Midbrain (tissue), 1 donor: ENCODE measurements around the gene GRAMD4.
A peak's percentile ranks its signal among the peaks of the same experiment; 100 is the strongest.
"Not testable (repeated sequence)": the region's sequence is repeated elsewhere in the genome, so short reads cannot be mapped to it uniquely, and the experiment has no call there.

ENCODE experiments used
- DNase-seq: peaks from one replicate; lab custom pipeline; 2025; lab: John Stamatoyannopoulos, UW

GRAMD4 gene

DNA sequence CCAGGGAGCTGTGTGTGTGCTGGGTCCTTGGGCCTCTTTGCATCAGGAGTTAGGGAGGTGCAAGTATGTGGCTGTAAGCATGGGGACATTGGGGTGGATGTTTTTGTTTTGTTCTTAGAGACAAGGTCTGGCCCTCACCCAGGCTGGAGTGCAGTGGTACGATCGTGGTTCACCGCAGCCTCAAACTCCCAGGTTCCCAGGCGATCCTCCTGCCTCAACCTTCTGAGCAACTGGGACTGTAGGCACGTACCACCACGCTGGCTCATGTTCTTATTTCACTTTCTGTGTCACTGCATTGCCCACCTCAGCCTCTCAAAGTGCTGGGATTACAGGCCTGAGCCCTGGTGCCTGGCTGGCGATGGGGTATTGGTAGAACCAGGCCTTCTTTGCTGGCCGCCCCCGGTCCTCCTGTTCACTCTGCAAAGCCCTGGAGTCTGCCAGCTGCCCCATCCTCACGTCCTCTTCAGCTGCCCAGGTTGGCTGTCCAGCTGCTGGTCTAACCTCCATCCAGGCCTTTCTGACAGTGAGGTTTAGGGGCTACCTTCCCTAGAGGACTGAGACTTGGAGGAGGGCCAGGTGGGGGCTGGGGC, 851 bp upstream of the GRAMD4 start:
- DNase-seq, result no peak

DNA sequence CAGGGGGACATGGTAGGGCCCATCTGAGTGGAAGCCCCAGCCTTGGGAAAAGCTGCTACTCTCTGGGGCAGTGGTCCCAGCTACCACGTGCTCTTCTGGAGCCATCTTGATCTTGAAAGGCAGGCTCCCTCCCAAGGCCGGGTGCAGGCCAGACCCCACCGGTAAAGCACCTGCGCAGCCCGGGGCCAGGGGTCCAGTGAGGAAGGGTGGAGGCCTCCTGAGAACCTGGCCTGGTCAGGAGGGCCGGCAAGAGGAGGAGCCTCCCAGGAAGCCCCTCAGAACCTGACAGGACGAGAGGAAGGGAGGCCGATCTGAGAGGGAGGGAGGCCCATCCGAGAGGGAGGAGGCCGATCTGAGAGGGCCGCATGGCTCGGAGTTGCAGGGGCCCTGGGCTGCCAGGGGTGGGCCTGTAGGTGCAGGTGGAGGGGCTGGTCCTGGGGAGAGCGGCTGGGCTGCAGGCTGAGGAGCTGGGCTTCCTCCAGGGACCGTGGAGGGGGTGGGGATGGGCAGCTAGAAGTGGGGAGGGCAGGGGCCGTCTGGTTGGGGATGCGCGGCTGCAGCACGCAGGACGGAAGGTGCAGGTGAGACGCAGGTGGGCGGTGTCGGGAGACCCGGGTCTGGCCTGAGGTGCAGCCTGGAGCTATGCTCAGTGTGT, 529 bp downstream of the GRAMD4 start:
- no peak for DNase-seq

- DNase-seq, result not testable (repeated sequence)
Measured at GRCh38 chr22:46621243-46621930, 1.2 kb downstream of the GRAMD4 start.

- peak; percentile 66 for DNase-seq
Measured at GRCh38 chr22:46622081-46622521, 1.9 kb downstream of the GRAMD4 start.

DNA sequence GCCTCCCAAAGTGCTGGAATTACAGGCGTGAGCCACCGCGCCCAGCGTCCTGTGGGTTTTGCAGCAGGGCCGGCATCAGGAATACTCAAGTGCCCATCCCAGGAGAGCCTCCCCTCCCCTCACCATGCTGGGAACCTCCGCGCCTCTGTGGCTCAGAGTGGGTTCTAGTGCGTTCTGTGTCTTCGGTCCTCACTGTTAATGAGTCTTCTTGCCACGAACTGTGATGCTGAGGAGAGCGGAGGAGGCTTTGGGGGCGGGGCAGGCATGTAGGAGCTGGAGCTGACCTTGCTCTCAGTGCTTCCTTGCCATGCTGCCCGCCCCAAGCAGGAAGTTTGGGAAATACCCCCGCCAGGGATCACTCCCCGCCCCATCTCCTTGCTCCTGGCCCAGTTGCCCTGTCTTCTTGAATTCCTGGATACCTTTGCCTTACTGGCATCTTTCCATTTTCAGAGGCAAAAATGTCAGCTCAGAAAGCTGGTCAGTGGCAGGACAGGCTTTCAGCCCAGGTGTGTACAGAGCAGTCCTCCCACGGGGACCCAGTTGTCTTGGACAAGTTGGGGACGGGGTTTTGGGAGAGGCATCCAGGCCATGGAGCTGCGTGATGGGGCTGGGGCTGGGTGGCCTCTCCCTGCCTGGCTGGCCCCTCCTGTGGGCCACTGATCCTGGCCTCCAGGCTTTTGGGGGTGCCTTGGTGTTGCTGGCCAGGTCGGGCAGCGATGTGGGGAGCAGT, 5.1 kb downstream of the GRAMD4 start:
- no peak for DNase-seq

DNA sequence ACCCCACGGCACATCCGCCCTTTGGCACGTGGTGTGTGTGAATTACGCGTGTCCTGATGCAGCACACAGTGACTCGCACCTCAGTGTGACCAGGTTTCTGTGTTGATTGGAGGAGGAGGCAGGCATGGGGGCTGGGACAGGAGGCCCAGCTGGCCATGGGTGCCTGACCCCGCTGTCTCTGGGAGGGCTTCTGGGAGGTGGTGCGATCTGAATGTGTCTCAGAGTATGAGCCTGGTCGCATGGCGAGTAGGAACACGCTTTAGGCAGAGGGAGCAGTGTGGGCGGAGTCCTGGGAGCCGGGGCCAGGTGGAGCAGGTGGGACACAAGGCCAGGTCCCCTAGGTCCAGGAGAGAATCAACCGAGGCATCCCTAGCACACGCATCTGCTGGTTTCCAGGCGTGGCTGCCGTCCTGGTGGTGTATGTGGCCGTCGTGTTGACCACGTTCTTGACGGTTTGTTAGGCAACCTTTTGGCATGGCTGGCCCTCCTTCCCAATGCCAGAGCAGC, 5.7 kb downstream of the GRAMD4 start:
- no peak for DNase-seq

GRCh38 chr22:46626356-46626755, 6.2 kb downstream of the GRAMD4 start:
- no peak for DNase-seq

- no peak for DNase-seq
Measured at GRCh38 chr22:46626911-46627805, 7.0 kb downstream of the GRAMD4 start.

DNA sequence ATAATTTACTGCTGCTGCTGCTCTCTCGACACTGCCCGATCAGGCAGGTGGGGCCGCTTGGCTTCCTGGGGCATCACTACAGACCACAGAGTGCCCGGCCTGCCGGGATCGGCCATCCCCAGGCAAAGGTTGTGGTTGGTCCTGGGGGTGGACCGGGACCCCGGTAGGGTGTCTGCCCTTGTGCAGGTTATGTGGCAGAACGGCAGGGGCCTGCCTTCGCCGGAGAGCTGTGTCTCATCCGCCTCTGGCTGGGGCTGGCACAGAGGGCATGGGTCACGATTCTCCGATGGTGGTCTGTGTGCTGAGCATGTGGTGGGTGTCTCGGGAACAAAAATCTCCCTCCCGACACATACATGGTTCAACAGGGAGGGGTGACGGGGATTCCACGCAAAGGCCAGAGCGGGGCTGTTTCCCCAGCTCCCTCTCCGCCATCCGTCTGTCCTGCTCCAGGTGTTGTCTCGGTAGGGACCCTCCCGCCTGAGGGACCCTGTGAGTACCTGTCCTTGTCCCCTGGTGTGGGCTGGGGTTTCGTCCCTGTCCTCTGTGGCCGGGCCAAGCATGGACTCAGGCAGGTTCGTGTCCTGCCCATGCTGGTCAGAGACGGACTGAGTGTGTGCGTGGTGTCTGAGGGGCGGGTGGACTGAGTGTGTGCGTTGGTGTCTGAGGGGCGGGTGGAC, 7.8 kb downstream of the GRAMD4 start:
- DNase-seq, result no peak

DNA sequence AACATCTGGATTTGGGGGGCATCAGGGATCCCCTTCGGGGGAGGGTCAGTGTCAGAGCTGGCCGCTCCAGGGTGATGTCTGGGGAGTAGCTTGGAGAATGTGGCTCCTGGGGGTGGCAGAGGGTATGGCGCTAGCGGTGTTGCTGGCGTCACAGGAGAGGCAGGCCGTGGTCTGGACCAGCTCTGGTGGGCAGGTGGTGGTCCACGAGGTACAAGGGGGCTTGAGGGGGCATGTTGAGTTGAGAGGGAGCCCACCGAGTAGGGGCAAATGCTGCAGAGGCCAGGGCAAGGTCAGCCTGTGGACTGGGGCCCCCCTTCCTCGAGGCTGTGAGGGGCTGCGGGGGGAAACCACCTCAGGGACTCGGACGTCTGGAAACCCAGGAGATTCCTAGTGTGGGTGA, 8.6 kb downstream of the GRAMD4 start:
- no peak for DNase-seq

GRCh38 chr22:46629291-46629690, 9.1 kb downstream of the GRAMD4 start:
- no peak for DNase-seq

GRCh38 chr22:46631113-46631512, 10.9 kb downstream of the GRAMD4 start:
- no peak for DNase-seq

DNA sequence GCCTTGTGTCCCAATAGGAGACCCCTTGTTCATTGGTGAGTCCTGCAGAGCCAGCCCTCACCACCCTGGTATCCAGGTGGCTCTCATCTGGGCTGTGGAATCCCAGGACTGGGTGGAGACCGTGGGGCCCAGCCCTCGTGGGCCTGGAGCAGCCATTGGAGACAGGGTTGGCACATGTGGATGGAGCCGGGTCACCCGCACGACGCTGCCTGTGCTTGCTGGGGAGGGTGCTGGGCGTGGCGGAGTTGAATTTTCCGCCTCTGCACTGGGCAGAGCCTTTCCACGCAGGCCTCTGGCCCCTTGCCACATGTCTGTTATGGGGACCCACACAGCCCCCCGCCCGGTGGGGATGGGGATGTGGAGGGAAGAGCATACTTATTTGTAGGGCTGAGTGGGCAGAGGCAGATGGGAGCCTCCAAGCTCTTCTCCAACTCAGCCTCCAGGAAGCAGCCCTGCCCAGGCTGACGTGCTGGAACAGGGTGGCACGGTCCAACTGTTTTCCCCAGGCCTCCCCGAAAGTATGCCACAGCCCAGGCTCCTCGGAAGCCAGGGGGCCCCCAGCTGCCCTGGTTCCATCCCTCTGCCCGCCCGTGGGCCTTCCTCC, 12.6 kb downstream of the GRAMD4 start:
- DNase-seq, result no peak

DNA sequence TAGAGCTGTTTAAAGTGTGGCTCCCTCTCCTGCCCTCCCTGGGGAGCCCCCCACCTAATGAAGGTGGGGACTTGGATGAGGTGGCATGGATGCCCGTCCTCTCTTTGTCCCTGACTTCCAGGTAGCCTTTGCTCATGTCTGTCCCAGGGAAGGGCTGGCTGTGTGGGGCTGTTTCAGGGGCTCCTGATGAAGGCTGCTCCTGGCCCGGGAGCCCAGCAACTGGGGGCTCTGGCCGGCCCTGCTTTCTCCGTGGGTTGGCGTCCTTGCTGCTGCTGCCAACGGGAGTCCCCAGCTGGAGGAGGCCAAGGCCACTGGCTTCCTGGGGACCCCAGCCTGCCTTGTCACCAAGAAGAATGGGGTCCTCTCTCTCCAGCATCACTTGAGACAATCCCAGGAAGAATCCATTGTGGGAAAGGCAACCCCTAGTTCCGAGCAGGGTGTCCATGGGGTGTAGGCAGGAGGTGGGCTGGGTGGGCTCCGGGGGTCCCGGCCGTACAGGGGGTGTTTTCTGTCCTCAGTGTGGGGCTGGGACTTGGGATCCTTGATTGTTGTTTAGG, 13.2 kb downstream of the GRAMD4 start:
- no peak for DNase-seq

- no peak for DNase-seq
Measured at GRCh38 chr22:46634011-46634699, 14.0 kb downstream of the GRAMD4 start.

GRCh38 chr22:46634973-46635685, 14.9 kb downstream of the GRAMD4 start:
- not testable (repeated sequence) for DNase-seq

GRCh38 chr22:46635756-46636155, 15.6 kb downstream of the GRAMD4 start:
- no peak for DNase-seq

GRCh38 chr22:46636221-46637002, 16.2 kb downstream of the GRAMD4 start:
- no peak for DNase-seq
